Immature natural killer cell (primary cell): ENCODE measurements around the gene ASNSD1. TPM values are rescaled to one million over a fixed set of nuclear protein-coding genes. Genes with fewer than 3 reads are reported as not detected.
"Not testable (repeated sequence)": the region's sequence is repeated elsewhere in the genome, so short reads cannot be mapped to it uniquely, and the experiment has no call there.

Experiments
- DNase-seq, 3 donors: peaks; one replicate each; pipeline ENCODE4 v3.0.0; 2022; ENCODE audit warnings: mixed read lengths in 1 of 3
- H3K27ac Mint-ChIP-seq, 6 donors: one replicate each; pipeline ENCODE4 v1.8.0; 2020; ENCODE audit warnings: mixed read lengths in 6 of 6, mild to moderate bottlenecking in 5 of 6, inconsistent platforms in 4 of 6, moderate library complexity in 3 of 6
- H3K27me3 Mint-ChIP-seq, 3 donors: one replicate each; pipeline ENCODE4 v1.8.0; 2020 to 2021; ENCODE audit warnings: low read depth in 3 of 3, mild to moderate bottlenecking in 3 of 3, mixed read lengths in 3 of 3, moderate library complexity in 3 of 3, inconsistent platforms in 1 of 3
- H3K36me3 Mint-ChIP-seq, 3 donors: one replicate each; pipeline ENCODE4 v1.8.0; 2020; ENCODE audit warnings: mixed read lengths in 3 of 3, inconsistent platforms in 2 of 3, mild to moderate bottlenecking in 2 of 3
- H3K4me1 Mint-ChIP-seq, 2 donors: one replicate each; pipeline ENCODE4 v1.8.0; 2020; ENCODE audit warnings: inconsistent platforms in 2 of 2, mild to moderate bottlenecking in 2 of 2, mixed read lengths in 2 of 2, moderate library complexity in 1 of 2
- H3K4me3 Mint-ChIP-seq, 5 donors: one replicate each; pipeline ENCODE4 v1.8.0; 2020; ENCODE audit warnings: mild to moderate bottlenecking in 5 of 5, mixed read lengths in 5 of 5, inconsistent platforms in 3 of 5, moderate library complexity in 3 of 5
- H3K9me3 Mint-ChIP-seq, 6 donors: one replicate each; pipeline ENCODE4 v1.8.0; 2020; ENCODE audit warnings: mild to moderate bottlenecking in 6 of 6, mixed read lengths in 6 of 6, inconsistent platforms in 4 of 6, moderate library complexity in 3 of 6
- polyA plus RNA-seq, 3 donors: library from polyadenylated mRNA; unstranded; fragments of 300-500 nt; fragmentation: Illumina TruSeq; gene quantifications; one replicate each; pipeline ENCODE4 v1.2.3, GENCODE V29; 2021

Gene ASNSD1
- polyA plus RNA-seq, 3 donors from 2014 or later = 32.1 to 46.1 (median 33.2) TPM

DNA sequence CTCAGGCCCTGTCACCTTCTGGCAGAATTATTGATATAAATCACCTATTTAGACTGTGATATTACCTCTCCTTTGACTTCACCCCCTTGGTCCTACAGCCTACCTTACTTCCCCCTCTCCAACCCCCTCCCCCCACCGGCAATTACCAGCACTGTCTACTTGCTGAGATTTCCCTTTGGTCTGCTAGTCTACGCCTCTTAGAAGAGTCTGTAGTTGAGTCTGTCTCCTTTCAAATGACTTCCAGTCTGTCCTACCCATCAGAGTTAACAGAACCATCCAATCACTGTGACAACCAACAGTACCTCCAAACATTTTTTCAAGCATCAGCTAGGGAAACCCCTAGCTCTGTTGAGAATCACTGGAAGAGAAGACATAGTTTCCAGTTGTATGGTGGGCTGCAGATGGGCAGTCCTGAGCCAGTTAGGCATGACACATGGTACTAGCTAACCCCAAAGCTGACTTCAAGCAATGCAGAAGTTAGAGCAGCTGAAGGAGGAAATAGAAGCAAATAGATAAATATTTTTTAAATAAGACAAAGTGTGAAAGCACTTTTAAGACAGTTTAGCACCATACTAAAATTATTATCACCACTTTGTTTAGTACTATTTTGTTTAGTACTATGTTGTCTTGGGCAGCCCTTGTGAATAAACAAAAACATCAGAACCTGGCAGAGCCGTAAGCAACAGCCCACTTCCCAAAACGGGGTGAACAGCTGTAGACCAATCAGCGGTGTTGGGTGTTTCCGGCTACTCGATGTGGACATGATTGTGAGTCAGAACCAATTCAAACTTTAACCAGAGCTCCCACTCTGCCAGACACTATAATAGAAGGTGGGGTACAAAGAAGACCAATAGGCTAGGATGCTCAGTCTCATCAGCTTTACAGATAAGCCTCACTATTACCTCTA, 2.7 kb upstream of the ASNSD1 start:
- peaks cover 0 to 2% (median 0%) of the 10 kb centered on the region in 3 donors for H3K36me3 Mint-ChIP-seq
- peaks cover 30 to 32% of the 10 kb centered on the region in 2 donors for H3K4me1 Mint-ChIP-seq
- peak overlapping the region; percentile 57 to 86 (median 67) for H3K4me3 Mint-ChIP-seq
- H3K9me3 Mint-ChIP-seq = no peaks in the 10 kb centered on the region
- peak in 1 of 3 donors; percentile 5 for DNase-seq
- H3K27me3 Mint-ChIP-seq = peaks cover 0 to 2% (median 0%) of the 10 kb centered on the region in 3 donors
- H3K27ac Mint-ChIP-seq = peak overlapping the region; percentile 71 to 94 (median 92)

- DNase-seq = no peak
- H3K9me3 Mint-ChIP-seq = no peaks in the 10 kb centered on the region
- H3K36me3 Mint-ChIP-seq = peaks cover 0 to 4% (median 0%) of the 10 kb centered on the region in 3 donors
- peak overlapping the region in 5 of 6 donors; percentile 75 to 93 (median 88) for H3K27ac Mint-ChIP-seq
- H3K4me3 Mint-ChIP-seq = peak overlapping the region in 1 of 5 donors; percentile 43
- H3K27me3 Mint-ChIP-seq = peaks cover 0 to 2% (median 0%) of the 10 kb centered on the region in 3 donors
- peaks cover 30 to 39% of the 10 kb centered on the region in 2 donors for H3K4me1 Mint-ChIP-seq
Observed at GRCh38 chr2:189659734-189660133, 1.5 kb upstream of the ASNSD1 start.

GRCh38 chr2:189660803-189661147, 484 bp upstream of the ASNSD1 start:
- no peak overlapping the region for H3K27ac Mint-ChIP-seq
- H3K9me3 Mint-ChIP-seq = no peaks in the 10 kb centered on the region
- DNase-seq = no peak
- H3K36me3 Mint-ChIP-seq = peaks cover 0 to 4% (median 0%) of the 10 kb centered on the region in 3 donors
- H3K4me3 Mint-ChIP-seq = no peak overlapping the region
- peaks cover 0 to 2% (median 0%) of the 10 kb centered on the region in 3 donors for H3K27me3 Mint-ChIP-seq
- H3K4me1 Mint-ChIP-seq = peaks cover 30 to 39% of the 10 kb centered on the region in 2 donors

DNA sequence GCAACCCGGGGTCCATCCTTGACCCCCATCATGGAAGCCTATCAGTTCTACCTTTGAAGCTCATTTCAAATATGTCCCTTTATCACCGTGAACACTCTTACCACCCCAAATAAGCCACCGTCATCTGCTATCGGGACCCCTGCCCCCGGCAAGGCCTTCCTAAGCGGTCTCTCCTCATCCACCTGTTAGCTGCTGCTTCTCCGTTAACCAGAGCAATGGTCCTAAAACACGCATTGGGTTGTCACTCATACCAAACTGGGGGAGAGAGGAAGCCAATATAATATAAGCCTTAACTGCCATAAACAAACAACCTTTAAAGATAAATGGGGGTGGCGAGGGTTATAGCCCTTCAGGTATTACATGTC, 680 bp downstream of the ASNSD1 start:
- peaks cover 3 to 14% (median 9%) of the 10 kb centered on the region in 3 donors for H3K36me3 Mint-ChIP-seq
- H3K4me1 Mint-ChIP-seq = peaks cover 32 to 36% of the 10 kb centered on the region in 2 donors
- H3K27me3 Mint-ChIP-seq = no peaks in the 10 kb centered on the region
- DNase-seq = no peak
- H3K27ac Mint-ChIP-seq = no peak overlapping the region
- H3K4me3 Mint-ChIP-seq = no peak overlapping the region
- no peaks in the 10 kb centered on the region for H3K9me3 Mint-ChIP-seq

GRCh38 chr2:189662669-189663226, 1.5 kb downstream of the ASNSD1 start:
- no peak for DNase-seq
- Mint-ChIP-seq H3K9me3 (no peaks in the 10 kb centered on the region), H3K27ac (peak overlapping the region in 2 of 6 donors; percentile 18 to 51), H3K27me3 (no peaks in the 10 kb centered on the region), H3K4me1 (peaks cover 25 to 30% of the 10 kb centered on the region in 2 donors), H3K4me3 (no peak overlapping the region), H3K36me3 (peaks cover 8 to 19% (median 13%) of the 10 kb centered on the region in 3 donors)

GRCh38 chr2:189663319-189663718, 2.1 kb downstream of the ASNSD1 start:
- not testable (repeated sequence) for H3K9me3 Mint-ChIP-seq, H3K27me3 Mint-ChIP-seq, DNase-seq
- H3K27ac Mint-ChIP-seq = peak overlapping the region in 3 of 6 donors; percentile 55 to 80 (median 64)
- H3K4me3 Mint-ChIP-seq = peak overlapping the region in 4 of 5 donors; percentile 36 to 60 (median 40)
- H3K36me3 Mint-ChIP-seq = peaks cover 10 to 20% (median 14%) of the 10 kb centered on the region in 3 donors
- peaks cover 19 to 24% of the 10 kb centered on the region in 2 donors for H3K4me1 Mint-ChIP-seq

DNA sequence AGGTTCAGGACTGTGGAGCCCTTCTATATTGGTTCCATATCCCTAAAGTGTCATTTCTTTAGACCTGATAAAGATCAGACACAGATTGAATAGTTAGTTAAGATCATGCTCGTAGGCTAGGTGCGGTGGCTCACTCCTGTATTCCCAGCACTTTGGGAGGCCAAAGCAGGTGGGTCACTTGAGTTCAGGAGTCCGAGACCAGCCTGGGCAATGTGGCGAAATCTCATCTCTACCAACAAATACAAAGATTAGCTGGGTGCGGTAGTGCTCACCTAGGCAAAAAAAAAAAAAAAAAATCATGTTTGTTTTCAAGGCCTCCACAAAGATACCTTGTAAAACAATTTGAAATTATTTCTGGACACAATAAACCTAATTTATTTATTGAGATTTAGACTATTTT, 8.7 kb downstream of the ASNSD1 start:
- DNase-seq = no peak
- peaks cover 0 to 4% (median 4%) of the 10 kb centered on the region in 3 donors for H3K27me3 Mint-ChIP-seq
- no peak overlapping the region for H3K4me3 Mint-ChIP-seq
- peaks cover 18 to 19% of the 10 kb centered on the region in 2 donors for H3K4me1 Mint-ChIP-seq
- H3K27ac Mint-ChIP-seq = no peak overlapping the region
- peaks cover 20 to 34% (median 33%) of the 10 kb centered on the region in 3 donors for H3K36me3 Mint-ChIP-seq
- H3K9me3 Mint-ChIP-seq = no peaks in the 10 kb centered on the region

GRCh38 chr2:189673661-189674373, 12.6 kb downstream of the ASNSD1 start:
- H3K9me3 Mint-ChIP-seq = peaks cover 0 to 3% (median 0%) of the 10 kb centered on the region in 6 donors
- H3K27ac Mint-ChIP-seq = peak overlapping the region; percentile 85 to 98 (median 92)
- H3K4me1 Mint-ChIP-seq = peaks cover 36 to 38% of the 10 kb centered on the region in 2 donors
- H3K4me3 Mint-ChIP-seq = peak overlapping the region; percentile 77 to 97 (median 84)
- peaks cover 0 to 9% (median 8%) of the 10 kb centered on the region in 3 donors for H3K27me3 Mint-ChIP-seq
- H3K36me3 Mint-ChIP-seq = peaks cover 18 to 32% (median 25%) of the 10 kb centered on the region in 3 donors
- no peak for DNase-seq

- Mint-ChIP-seq H3K27me3 (peaks cover 0 to 9% (median 8%) of the 10 kb centered on the region in 3 donors), H3K4me1 (peaks cover 41 to 43% of the 10 kb centered on the region in 2 donors), H3K4me3 (peak within 1 kb of the TSS; percentile 96 to 99 (median 97)), H3K27ac (peak within 1 kb of the TSS; percentile 96 to 100 (median 99)), H3K9me3 (peaks cover 0 to 4% (median 0%) of the 10 kb centered on the region in 6 donors), H3K36me3 (peaks cover 11 to 31% (median 23%) of the 10 kb centered on the region in 3 donors)
- peak; percentile 87 to 88 (median 87) for DNase-seq
Observed at GRCh38 chr2:189674374-189675112, 13.3 kb downstream of the ASNSD1 start, which contains the start of gene ANKAR. Gene ANKAR (plus strand): TSS chr2:189674670. CDS start chr2:189676491, 1,821 bp downstream.

GRCh38 chr2:189676471-189676870, 15.2 kb downstream of the ASNSD1 start:
- no peak for DNase-seq
- H3K27me3 Mint-ChIP-seq = peaks cover 0 to 9% (median 8%) of the 10 kb centered on the region in 3 donors
- peaks cover 0 to 4% (median 0%) of the 10 kb centered on the region in 6 donors for H3K9me3 Mint-ChIP-seq
- H3K27ac Mint-ChIP-seq = no peak overlapping the region
- no peak overlapping the region for H3K4me3 Mint-ChIP-seq
- peaks cover 47 to 54% of the 10 kb centered on the region in 2 donors for H3K4me1 Mint-ChIP-seq
- peaks cover 11 to 31% (median 20%) of the 10 kb centered on the region in 3 donors for H3K36me3 Mint-ChIP-seq

DNA sequence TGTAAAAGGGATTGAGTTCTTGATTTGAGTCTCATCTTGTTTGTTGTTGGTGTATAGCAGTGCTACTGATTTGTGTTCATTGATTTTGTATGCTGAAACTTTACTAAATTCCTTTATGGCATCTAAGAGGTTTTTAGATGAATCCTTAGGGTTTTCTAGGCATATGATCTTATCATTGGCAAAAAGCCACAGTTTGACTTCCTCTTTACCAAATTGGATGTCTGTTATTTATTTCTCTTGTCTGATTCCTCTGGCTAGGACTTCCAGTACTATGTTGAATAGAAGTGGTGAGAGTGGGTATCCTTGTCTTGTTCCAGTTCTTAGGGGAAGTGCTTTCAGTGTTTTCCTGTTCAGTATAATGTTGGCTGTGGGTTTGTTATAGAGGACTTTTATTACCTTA, 18.0 kb downstream of the ASNSD1 start:
- H3K4me1 Mint-ChIP-seq = peaks cover 33 to 54% of the 10 kb centered on the region in 2 donors

DNA sequence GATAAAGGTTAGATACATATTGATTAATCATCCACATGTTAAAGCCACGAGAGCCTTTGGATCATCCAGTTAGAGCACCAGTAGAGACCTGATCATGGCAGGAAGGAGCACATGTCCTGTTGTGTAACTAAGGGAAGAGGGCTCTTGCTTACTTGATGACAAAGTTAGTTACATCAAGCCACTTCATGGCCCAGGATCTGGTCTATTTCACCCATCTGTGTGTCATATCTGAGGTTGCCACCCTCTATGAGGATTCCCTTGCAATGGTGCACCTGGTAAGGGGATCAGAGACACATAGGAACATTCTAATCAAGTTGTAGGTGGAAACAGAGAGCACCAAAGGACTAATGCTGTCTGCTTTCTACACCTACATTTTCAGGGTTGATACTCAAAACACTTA, 19.9 kb downstream of the ASNSD1 start:
- Mint-ChIP-seq H3K27ac (no peak overlapping the region), H3K4me3 (no peak overlapping the region), H3K9me3 (peaks cover 0 to 4% (median 0%) of the 10 kb centered on the region in 6 donors), H3K27me3 (no peaks in the 10 kb centered on the region), H3K36me3 (peaks cover 11 to 23% (median 16%) of the 10 kb centered on the region in 3 donors), H3K4me1 (peaks cover 26 to 47% of the 10 kb centered on the region in 2 donors)
- no peak for DNase-seq

More for the DNA sequence above, 18.0 kb downstream of the ASNSD1 start:
- peak overlapping the region in 2 of 6 donors; percentile 9 to 43 for H3K27ac Mint-ChIP-seq
- peaks cover 11 to 23% (median 16%) of the 10 kb centered on the region in 3 donors for H3K36me3 Mint-ChIP-seq
- DNase-seq = no peak
- no peak overlapping the region for H3K4me3 Mint-ChIP-seq
- H3K27me3 Mint-ChIP-seq = peaks cover 0 to 9% (median 8%) of the 10 kb centered on the region in 3 donors
- peaks cover 0 to 4% (median 0%) of the 10 kb centered on the region in 6 donors for H3K9me3 Mint-ChIP-seq
